ENCODE results near the gene DDX50.
"Not testable (repeated sequence)": the region's sequence is repeated elsewhere in the genome, so short reads cannot be mapped to it uniquely, and the experiment has no call there.

DDX50 gene

DNA sequence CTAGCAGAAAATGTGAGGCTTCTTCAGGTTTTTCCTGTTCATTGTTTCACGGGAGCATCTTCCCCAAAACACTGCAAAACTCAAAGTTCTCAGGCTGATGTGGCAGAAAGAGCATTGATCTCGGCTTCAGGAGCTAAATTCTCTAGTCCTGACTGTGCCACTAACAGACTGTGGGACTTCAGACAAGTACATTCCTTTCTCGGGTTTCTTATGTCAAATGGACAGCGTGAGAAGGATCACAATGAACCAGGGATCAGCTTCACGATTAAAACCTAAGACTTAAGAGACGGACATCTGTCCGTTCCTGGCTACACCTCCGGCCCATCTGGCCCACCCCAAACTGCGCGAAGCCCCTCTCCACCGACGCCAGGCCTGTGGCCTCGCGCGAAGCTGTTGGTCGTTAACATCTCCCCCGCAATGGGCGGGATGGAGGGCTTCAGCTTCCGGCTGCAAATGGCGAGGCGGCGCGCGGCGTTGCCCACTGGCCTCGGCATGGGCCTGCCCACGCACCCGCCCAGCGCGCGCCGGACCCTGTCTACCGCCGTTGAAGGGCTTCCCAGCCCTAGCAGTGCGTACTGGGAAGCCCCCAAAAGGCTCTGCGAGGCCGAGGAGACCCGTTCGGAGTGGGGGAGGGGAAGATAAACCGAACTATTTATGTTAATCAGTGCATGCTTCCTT lies 549 bp upstream of the DDX50 start:
- no peak for DNase-seq (ENCODE audit: low read depth in 1 of 2, low spot score in 1 of 2)

DNA sequence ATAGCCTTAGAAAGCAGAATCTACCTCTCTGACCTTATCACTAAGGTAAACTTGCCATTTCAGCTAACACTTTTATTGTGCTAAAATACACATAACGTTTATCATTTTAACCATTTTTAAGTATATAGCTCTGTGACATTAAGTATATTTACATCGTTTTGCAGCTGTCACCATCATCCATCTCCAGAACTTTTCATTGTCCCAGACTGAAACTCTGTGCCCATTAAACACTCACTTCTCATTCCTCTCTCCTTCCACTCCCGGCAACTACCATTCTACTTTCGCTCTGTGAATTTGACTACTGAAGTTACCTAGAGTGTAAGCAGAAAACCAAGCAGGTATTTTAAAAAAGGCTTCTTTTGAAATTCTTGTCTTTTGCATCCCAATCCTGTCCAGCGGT lies 1.3 kb downstream of the DDX50 start:
- DNase-seq (ENCODE audit: low read depth in 1 of 2, low spot score in 1 of 2): no peak

GRCh38 chr10:68924593-68924992 lies 23.5 kb downstream of the DDX50 start:
- no peak for DNase-seq (ENCODE audit: low read depth in 1 of 2, low spot score in 1 of 2)

GRCh38 chr10:68925489-68925888 lies 24.4 kb downstream of the DDX50 start:
- DNase-seq (ENCODE audit: low read depth in 1 of 2, low spot score in 1 of 2): no peak

DNA sequence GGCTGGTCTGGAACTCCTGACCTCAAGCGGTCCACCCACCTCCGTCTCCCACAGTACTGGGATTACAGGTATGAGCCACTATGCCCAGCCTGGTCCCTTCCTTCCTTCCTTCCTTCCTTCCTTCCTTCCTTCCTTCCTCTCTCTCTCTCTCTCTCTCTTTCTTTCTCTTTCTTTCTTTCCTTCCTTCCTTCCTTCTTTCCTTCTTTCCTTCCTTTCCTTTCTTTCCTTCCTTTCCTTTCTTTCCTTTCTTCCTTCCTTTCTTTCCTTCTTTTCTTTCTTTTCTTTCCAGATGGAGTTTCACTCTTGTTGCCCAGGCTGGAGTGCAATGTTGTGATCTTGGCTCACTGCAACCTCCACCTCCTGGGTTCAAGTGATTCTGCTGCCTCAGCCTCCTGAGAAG lies 28.0 kb downstream of the DDX50 start:
- not testable (repeated sequence) for DNase-seq (ENCODE audit: low read depth in 1 of 2, low spot score in 1 of 2)

DNA sequence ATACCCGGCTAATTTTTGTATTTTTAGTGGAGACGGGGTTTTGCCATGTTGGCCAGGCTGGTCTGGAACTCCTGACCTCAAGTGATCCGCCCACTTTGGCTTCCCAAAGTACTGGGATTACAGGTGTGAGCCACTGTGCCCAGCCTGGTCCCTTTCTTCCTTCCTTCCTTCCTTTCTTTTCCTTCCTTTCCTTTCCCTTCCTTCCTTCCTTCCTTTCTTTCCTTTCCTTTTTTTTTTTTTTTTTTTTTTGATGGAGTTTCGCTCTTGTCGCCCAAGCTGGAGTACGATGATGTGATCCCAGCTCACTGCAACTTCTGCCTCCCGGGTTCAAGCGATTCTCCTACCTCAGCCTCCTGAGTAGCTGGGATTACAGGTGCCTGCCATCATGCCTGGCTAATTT lies 28.8 kb downstream of the DDX50 start:
- DNase-seq (ENCODE audit: low read depth in 1 of 2, low spot score in 1 of 2): not testable (repeated sequence)

DNA sequence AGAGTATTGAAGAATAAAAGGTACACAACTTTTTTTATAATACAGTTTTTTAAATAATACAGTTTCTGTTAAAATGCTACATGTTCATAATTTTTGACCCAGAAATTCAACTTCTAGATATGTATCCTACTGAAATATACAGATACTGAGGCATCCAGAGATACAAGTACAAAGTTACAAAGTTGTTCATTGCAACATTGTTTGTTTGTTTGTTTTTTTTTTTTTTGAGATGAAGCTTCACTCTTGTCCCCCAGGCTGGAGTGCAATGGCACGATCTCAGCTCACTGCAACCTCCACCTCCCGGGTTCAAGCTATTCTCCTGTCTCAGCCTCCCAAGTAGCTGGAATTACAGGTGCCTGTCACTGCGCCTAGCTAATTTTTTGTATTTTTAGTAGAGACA lies 31.7 kb downstream of the DDX50 start:
- not testable (repeated sequence) for DNase-seq (ENCODE audit: low read depth in 1 of 2, low spot score in 1 of 2)

- DNase-seq (ENCODE audit: low read depth in 1 of 2, low spot score in 1 of 2): no peak
These were observed 33.9 kb downstream of the DDX50 start for GRCh38 chr10:68934994-68935393.

DNA sequence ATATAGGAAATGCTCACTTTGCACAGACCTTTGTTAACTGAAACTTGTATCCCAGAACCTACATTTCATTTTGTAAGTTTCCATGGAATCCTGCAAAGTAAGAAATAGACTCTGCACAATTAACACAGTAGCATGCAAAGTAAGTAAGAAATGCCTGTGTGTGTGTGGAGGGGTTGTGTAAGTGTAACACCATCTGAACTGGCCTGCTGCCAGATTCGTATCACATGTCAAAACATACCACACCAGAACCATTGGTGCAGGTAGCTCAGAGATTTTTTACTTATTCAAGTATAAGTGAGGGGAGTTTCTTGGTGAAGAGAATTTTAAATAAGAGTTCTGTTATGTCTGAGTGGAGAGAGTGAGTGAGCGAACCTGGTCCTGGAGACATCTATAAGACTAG lies 37.0 kb downstream of the DDX50 start:
- DNase-seq (ENCODE audit: low read depth in 1 of 2, low spot score in 1 of 2): no peak

GRCh38 chr10:68938884-68939283 lies 37.8 kb downstream of the DDX50 start:
- DNase-seq (ENCODE audit: low read depth in 1 of 2, low spot score in 1 of 2): no peak

DNA sequence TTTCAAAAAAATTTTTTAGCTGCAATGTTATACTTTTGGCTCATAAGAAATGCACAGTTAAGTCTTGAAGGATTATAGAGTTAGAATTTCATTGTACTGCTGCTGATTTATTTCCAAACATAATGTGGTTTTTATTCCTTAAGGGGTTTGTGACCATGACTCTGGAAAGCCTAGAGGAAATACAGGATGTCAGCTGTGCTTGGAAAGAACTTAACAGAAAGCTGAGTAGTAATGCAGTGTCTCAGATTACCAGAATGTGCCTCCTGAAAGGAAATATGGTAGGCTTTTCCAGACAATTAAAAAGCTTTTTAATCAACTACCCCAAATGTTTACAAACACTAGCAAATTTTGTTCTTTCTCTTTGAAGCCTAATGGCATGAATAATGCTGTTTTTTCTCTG lies 39.8 kb downstream of the DDX50 start:
- not testable (repeated sequence) for DNase-seq (ENCODE audit: low read depth in 1 of 2, low spot score in 1 of 2)

GRCh38 chr10:68950598-68950997 lies 49.5 kb downstream of the DDX50 start:
- DNase-seq (ENCODE audit: low read depth in 1 of 2, low spot score in 1 of 2): no peak

- DNase-seq (ENCODE audit: low read depth in 1 of 2, low spot score in 1 of 2): no peak
These were observed 53.8 kb downstream of the DDX50 start for GRCh38 chr10:68954904-68955303.

- DNase-seq (ENCODE audit: low read depth in 1 of 2, low spot score in 1 of 2): peak in 1 of 2 donors; percentile 21
These were observed 54.3 kb downstream of the DDX50 start for GRCh38 chr10:68955355-68955831.

GRCh38 chr10:68955832-68956532 lies 54.9 kb downstream of the DDX50 start, which contains the start of gene DDX21:
DDX21 (plus strand) TSS chr10:68956170; CDS start chr10:68956226, 56 bp downstream.
- peak; percentile 79 to 90 for DNase-seq (ENCODE audit: low read depth in 1 of 2, low spot score in 1 of 2)

DNA sequence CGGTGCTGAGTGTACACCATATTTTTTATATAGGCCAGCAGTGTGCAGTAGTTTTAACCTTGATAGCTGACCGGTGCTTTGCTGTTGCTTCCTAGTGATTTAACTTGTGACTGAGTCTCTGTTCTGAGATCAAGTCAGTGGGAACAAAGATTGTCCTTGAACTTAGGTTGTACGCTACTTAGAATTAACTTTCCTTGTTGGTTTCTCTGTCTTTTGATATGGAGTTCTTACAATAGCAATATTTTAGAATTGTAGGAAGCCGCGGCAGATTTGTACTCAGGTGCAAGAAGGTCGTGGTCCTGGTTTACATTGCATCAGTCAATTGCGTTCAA lies 56.1 kb downstream of the DDX50 start:
- DNase-seq (ENCODE audit: low read depth in 1 of 2, low spot score in 1 of 2): no peak

DNA sequence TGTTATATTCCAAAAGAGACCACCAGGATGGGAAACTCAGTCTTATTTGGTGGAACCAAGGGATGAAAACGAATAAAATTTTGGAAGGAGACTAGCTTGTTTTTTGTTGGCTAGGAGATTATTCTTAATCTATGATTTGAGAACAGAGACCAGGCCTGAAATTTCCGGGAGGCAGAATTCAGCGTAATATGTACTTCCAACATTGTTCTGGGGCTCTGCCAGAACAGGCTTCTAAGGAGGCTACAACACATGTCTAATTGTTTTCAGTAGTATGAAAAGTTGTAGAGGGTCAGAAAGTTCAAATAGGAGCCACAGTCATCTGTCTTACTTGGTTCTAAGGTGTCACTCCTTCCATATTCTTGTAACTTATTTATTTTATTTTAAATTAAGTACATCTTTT lies 56.5 kb downstream of the DDX50 start:
- no peak for DNase-seq (ENCODE audit: low read depth in 1 of 2, low spot score in 1 of 2)

DNA sequence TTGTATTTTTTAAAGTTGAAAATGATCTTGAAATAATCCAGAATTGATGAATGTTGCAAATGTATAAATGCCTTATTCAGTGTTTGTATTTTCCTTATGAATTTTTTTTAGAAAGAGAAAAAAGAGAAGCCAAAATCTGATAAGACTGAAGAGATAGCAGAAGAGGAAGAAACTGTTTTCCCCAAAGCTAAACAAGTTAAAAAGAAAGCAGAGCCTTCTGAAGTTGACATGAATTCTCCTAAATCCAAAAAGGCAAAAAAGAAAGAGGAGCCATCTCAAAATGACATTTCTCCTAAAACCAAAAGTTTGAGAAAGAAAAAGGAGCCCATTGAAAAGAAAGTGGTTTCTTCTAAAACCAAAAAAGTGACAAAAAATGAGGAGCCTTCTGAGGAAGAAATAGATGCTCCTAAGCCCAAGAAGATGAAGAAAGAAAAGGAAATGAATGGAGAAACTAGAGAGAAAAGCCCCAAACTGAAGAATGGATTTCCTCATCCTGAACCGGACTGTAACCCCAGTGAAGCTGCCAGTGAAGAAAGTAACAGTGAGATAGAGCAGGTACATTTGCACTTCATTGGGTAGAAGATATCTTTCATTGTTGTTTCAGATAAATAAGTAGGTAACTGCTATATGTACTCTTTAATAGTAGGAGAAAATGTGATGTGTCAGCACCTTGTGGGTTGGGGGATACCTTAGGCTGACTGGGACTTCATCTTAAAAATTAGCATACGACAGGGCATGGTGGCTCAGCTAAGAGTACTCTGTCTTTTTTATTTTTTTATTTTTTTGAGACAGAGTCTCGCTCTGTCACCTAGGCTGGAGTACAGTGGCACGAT lies 58.8 kb downstream of the DDX50 start:
- DNase-seq (ENCODE audit: low read depth in 1 of 2, low spot score in 1 of 2): no peak

DNA sequence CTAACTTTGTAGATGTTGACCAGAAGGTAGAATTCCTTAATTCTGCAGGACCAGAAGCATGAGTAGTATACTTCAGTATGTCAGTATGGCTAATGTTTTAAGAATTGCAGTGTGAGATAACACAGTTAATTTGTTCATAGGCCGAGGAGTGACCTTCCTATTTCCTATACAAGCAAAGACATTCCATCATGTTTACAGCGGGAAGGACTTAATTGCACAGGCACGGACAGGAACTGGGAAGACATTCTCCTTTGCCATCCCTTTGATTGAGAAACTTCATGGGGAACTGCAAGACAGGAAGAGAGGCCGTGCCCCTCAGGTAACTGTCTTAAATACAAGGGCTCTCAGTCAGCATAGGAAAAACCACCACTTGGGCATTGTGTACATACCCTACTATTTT lies 62.0 kb downstream of the DDX50 start:
- no peak for DNase-seq (ENCODE audit: low read depth in 1 of 2, low spot score in 1 of 2)

GRCh38 chr10:68973975-68974374 lies 72.9 kb downstream of the DDX50 start:
- DNase-seq (ENCODE audit: low read depth in 1 of 2, low spot score in 1 of 2): no peak

DNA sequence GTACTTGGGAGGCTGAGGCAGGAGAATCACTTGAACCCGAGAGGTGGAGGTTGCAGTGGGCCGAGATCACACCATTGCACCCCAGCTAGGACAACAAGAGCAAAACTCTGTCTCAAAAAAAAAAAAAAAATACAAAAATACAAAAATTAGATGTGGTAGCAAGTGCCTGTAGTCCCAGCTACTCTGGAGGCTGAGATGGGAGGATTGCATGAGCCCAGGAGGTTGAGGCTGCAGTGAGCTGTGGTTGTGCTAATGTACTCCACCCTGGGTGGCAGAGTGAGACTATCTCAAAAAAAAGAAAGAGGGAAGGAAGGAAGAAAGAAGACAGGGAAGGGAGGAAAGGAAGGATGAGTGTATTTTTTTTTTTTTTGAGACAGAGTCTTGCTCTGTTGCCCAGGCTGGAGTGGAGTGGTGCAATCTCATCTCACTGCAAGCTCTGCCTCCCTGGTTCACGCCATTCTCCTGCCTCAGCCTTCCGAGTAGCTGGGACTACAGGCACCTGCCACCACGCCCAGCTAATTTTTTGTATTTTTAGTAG lies 74.9 kb downstream of the DDX50 start:
- not testable (repeated sequence) for DNase-seq (ENCODE audit: low read depth in 1 of 2, low spot score in 1 of 2)

GRCh38 chr10:68979738-68980137 lies 78.6 kb downstream of the DDX50 start:
- DNase-seq (ENCODE audit: low read depth in 1 of 2, low spot score in 1 of 2): not testable (repeated sequence)
